Measurements from ENCODE around the gene MPG.
A peak's percentile ranks its signal among the peaks of the same experiment; 100 is the strongest.

The MPG gene

GRCh38 chr16:66309-67182, 11.5 kb upstream of the MPG start:
- DNase-seq, result peak in 1 of 51 donors; percentile 3

- DNase-seq, result peak in 13 of 51 donors; percentile 13 to 48 (median 30)
Measured at GRCh38 chr16:67183-67791, 10.7 kb upstream of the MPG start.

- DNase-seq, result peak in 13 of 51 donors; percentile 23 to 62 (median 46)
Measured at GRCh38 chr16:67884-68789, 9.9 kb upstream of the MPG start.

GRCh38 chr16:69181-69580, 8.8 kb upstream of the MPG start:
- no peak for DNase-seq

GRCh38 chr16:71210-71539, 6.8 kb upstream of the MPG start:
- DNase-seq, result no peak

GRCh38 chr16:71540-72401, 6.3 kb upstream of the MPG start:
- peak in 21 of 51 donors; percentile 9 to 63 (median 42) for DNase-seq

- peak in 12 of 51 donors; percentile 15 to 59 (median 28) for DNase-seq
Measured at GRCh38 chr16:72561-73548, 5.2 kb upstream of the MPG start, which contains the start of gene RHBDF1. TSS of gene RHBDF1 (minus strand) at chr16:72631. CDS start at chr16:65015, 7,616 bp downstream.

GRCh38 chr16:74051-74746, 3.8 kb upstream of the MPG start:
- peak in 4 of 51 donors; percentile 9 to 27 (median 17) for DNase-seq

GRCh38 chr16:74747-75334, 3.2 kb upstream of the MPG start:
- DNase-seq, result no peak

- peak in 6 of 51 donors; percentile 12 to 41 (median 22) for DNase-seq
Measured at GRCh38 chr16:75580-76501, 2.2 kb upstream of the MPG start.

GRCh38 chr16:76535-77272, 1.3 kb upstream of the MPG start:
- DNase-seq, result peak in 6 of 51 donors; percentile 12 to 37 (median 26)

GRCh38 chr16:77273-77806, 685 bp upstream of the MPG start:
- peak in 11 of 51 donors; percentile 26 to 61 (median 47) for DNase-seq

- peak in 7 of 51 donors; percentile 19 to 62 (median 44) for DNase-seq
Measured at GRCh38 chr16:78444-79150, 572 bp downstream of the MPG start.

- no peak for DNase-seq
Measured at GRCh38 chr16:79151-80054, 1.4 kb downstream of the MPG start.
